HepG2 (cell line): ENCODE data around the gene VEZF1. TPM values are rescaled to one million over a fixed set of nuclear protein-coding genes. Genes with fewer than 3 reads are reported as not detected.
A peak's percentile ranks its signal among the peaks of the same experiment; 100 is the strongest.

Experiments used
- ATRX ChIP-seq: sonication (generic); formaldehyde crosslinking; IDR thresholded peaks from 2 replicates; pipeline ENCODE4 v1.4.0; 2020; ENCODE audit warnings: missing genetic modification reagents, borderline replicate concordance
- FOXK2 ChIP-seq: fragments of 450-650 bp; IDR thresholded peaks from 2 replicates; pipeline ENCODE4 v1.6.1; 2016
- KAT8 ChIP-seq: IDR thresholded peaks from 2 replicates; pipeline ENCODE4 v1.6.1; 2016; ENCODE audit warnings: missing genetic modification reagents, missing compliant biosample characterization
- NR0B2 ChIP-seq: sonication (generic); formaldehyde crosslinking; IDR thresholded peaks from 2 replicates; pipeline ENCODE4 v1.4.0; 2020; ENCODE audit warnings: mild to moderate bottlenecking, missing genetic modification reagents
- PCBP1 ChIP-seq: fragments of 200-400 bp; formaldehyde crosslinking; IDR thresholded peaks from 2 replicates; pipeline ENCODE4 v1.6.1; 2017; ENCODE audit warnings: mild to moderate bottlenecking, low read depth, low read length, borderline replicate concordance
- PLSCR1 ChIP-seq: sonication (generic); formaldehyde crosslinking; IDR thresholded peaks from 2 replicates; pipeline ENCODE4 v1.5.0; 2020; ENCODE audit warnings: missing genetic modification reagents, mild to moderate bottlenecking, borderline replicate concordance
- SKI ChIP-seq: fragments of 450-650 bp; IDR thresholded peaks from one replicate; pipeline ENCODE4 v1.6.1; 2018; ENCODE audit warnings: mild to moderate bottlenecking; ENCODE audit not compliant: partially characterized antibody
- SNAI1 ChIP-seq: sonication (generic); formaldehyde crosslinking; IDR thresholded peaks from 2 replicates; pipeline ENCODE4 v1.5.0; 2020; ENCODE audit warnings: mild to moderate bottlenecking, missing genetic modification reagents, borderline replicate concordance
- TEAD2 ChIP-seq: sonication (generic); formaldehyde crosslinking; IDR thresholded peaks from 2 replicates; pipeline ENCODE4 v1.9.0; 2021; ENCODE audit warnings: missing genetic modification reagents
- TRIM24 ChIP-seq: sonication (generic); formaldehyde crosslinking; IDR thresholded peaks from 2 replicates; pipeline ENCODE4 v1.8.0; 2022; ENCODE audit warnings: mild to moderate bottlenecking, missing genetic modification reagents
- ZFP1 ChIP-seq: IDR thresholded peaks from 2 replicates; pipeline ENCODE4 v1.6.1; 2016
- ZMYM2 ChIP-seq: sonication (generic); formaldehyde crosslinking; IDR thresholded peaks from 2 replicates; pipeline ENCODE4 v1.8.0; 2022; ENCODE audit warnings: mild to moderate bottlenecking, missing genetic modification reagents
- ZNF12 ChIP-seq: sonication (generic); formaldehyde crosslinking; IDR thresholded peaks from 2 replicates; pipeline ENCODE4 v1.5.0; 2020; ENCODE audit warnings: missing genetic modification reagents
- ZNF253 ChIP-seq: sonication (generic); formaldehyde crosslinking; IDR thresholded peaks from 2 replicates; pipeline ENCODE4 v1.8.0; 2022; ENCODE audit warnings: mild to moderate bottlenecking, missing genetic modification reagents, borderline replicate concordance
- ZNF280B ChIP-seq: sonication (generic); formaldehyde crosslinking; IDR thresholded peaks from 2 replicates; pipeline ENCODE4 v1.5.0; 2020; ENCODE audit warnings: missing genetic modification reagents, mild to moderate bottlenecking, borderline replicate concordance
- ZNF354B ChIP-seq: sonication (generic); formaldehyde crosslinking; IDR thresholded peaks from 2 replicates; pipeline ENCODE4 v1.8.0; 2022; ENCODE audit warnings: mild to moderate bottlenecking, missing genetic modification reagents
- ZNF446 ChIP-seq: sonication (generic); formaldehyde crosslinking; IDR thresholded peaks from 2 replicates; pipeline ENCODE4 v1.5.0; 2020; ENCODE audit warnings: mild to moderate bottlenecking, missing genetic modification reagents
- ZNF790 ChIP-seq: sonication (generic); formaldehyde crosslinking; IDR thresholded peaks from 2 replicates; pipeline ENCODE4 v1.8.0; 2022; ENCODE audit warnings: missing genetic modification reagents, mild to moderate bottlenecking, borderline replicate concordance
- polyA plus RNA-seq, 8 experiments: library from polyadenylated mRNA; depleted of rRNA in 3 of 8; stranded (reverse) in 7 of 8; unstranded in 1 of 8; fragments of >200 nt; fragmentation: Illumina TruSeq in 4 of 8; extraction: Trizol in 4 of 8; gene quantifications; 2 replicates each; pipeline versions ENCODE4 v1.2.1 to v1.2.3, GENCODE V29; 2011 to 2016; ENCODE audit warnings: low read depth in 4 of 8, missing spikeins in 1 of 8, mixed read lengths in 1 of 8; ENCODE audit not compliant: insufficient read depth in 1 of 8
- total RNA-seq, 5 experiments: library from RNA; depleted of rRNA; stranded (reverse); fragments of >200 nt; fragmentation: Illumina TruSeq; extraction: Trizol; gene quantifications; 2 replicates each; pipeline ENCODE4 v1.2.3, GENCODE V29; 2016; ENCODE audit warnings: low read depth in 1 of 5
- TF ChIP-seq, protein P1 (sequence below): sonication (generic); formaldehyde crosslinking; IDR thresholded peaks from 2 replicates; pipeline ENCODE4 v1.8.0; 2022; ENCODE audit warnings: missing genetic modification reagents, mild to moderate bottlenecking, borderline replicate concordance
- TF ChIP-seq, protein P2 (sequence below): sonication (generic); formaldehyde crosslinking; IDR thresholded peaks from 2 replicates; pipeline ENCODE4 v1.4.0; 2020; ENCODE audit warnings: missing genetic modification reagents; ENCODE audit errors: not compliant biosample characterization
- TF ChIP-seq, protein P3 (sequence below): sonication (generic); formaldehyde crosslinking; IDR thresholded peaks from 2 replicates; pipeline ENCODE4 v1.4.0; 2020; ENCODE audit warnings: missing genetic modification reagents

Gene VEZF1
- total and polyA plus RNA-seq, 2 of the 13 experiments (the other 11 are each of a cell fraction or from before 2014, with no cell fraction given) = 45.9 to 49.7 TPM

DNA sequence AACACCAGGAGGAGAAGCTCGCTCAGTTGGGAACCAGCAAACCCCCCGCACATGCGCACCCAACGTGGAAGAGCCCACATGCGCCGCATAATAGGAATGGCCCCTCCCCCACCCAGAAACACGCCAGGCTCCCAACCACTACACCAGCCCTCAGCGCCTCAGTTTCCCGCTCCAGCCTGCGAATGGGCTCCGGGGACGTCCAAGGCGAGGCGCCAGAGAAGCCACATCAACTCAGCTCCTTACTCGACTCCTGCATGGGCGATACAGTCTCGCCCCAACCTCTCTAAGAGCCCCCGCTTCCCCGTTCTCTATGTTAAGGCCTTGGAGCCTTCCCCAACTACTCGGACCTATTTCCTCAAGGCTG, 18.5 kb upstream of the VEZF1 start (continued):
- TF ChIP-seq, protein P1, sequence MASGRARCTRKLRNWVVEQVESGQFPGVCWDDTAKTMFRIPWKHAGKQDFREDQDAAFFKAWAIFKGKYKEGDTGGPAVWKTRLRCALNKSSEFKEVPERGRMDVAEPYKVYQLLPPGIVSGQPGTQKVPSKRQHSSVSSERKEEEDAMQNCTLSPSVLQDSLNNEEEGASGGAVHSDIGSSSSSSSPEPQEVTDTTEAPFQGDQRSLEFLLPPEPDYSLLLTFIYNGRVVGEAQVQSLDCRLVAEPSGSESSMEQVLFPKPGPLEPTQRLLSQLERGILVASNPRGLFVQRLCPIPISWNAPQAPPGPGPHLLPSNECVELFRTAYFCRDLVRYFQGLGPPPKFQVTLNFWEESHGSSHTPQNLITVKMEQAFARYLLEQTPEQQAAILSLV (CRISPR knock-in tag) = no peak
- no peak for TF ChIP-seq SKI
- no peak for TF ChIP-seq ZNF253 (CRISPR knock-in tag)
- no peak for TF ChIP-seq PCBP1
- TF ChIP-seq, protein P2, sequence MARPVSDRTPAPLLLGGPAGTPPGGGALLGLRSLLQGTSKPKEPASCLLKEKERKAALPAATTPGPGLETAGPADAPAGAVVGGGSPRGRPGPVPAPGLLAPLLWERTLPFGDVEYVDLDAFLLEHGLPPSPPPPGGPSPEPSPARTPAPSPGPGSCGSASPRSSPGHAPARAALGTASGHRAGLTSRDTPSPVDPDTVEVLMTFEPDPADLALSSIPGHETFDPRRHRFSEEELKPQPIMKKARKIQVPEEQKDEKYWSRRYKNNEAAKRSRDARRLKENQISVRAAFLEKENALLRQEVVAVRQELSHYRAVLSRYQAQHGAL = no peak
- TF ChIP-seq ZMYM2 (CRISPR knock-in tag) = no peak
- TF ChIP-seq NR0B2 (CRISPR knock-in tag) = no peak
- no peak for TF ChIP-seq TEAD2
- TF ChIP-seq ATRX (CRISPR knock-in tag) = no peak
- TF ChIP-seq ZNF446 (CRISPR knock-in tag) = peak; percentile 50; the same call in 1 of the 2 replicates
- 0 out of 2 replicates have a peak, but pooled peaks have one; percentile 69 for TF ChIP-seq ZNF354B
- TF ChIP-seq TRIM24 (CRISPR knock-in tag) = no peak
- no peak for TF ChIP-seq ZNF12 (CRISPR knock-in tag)
- TF ChIP-seq KAT8 (CRISPR knock-in tag) = no peak
- no peak for TF ChIP-seq FOXK2
- no peak for TF ChIP-seq ZFP1
- no peak for TF ChIP-seq ZNF790 (CRISPR knock-in tag)
- TF ChIP-seq PLSCR1 (CRISPR knock-in tag) = 0 out of 2 replicates have a peak, but pooled peaks have one; percentile 85
- 0 out of 2 replicates have a peak, but pooled peaks have one; percentile 35 for TF ChIP-seq SNAI1 (CRISPR knock-in tag)
- TF ChIP-seq ZNF280B = no peak
- TF ChIP-seq, protein P3, sequence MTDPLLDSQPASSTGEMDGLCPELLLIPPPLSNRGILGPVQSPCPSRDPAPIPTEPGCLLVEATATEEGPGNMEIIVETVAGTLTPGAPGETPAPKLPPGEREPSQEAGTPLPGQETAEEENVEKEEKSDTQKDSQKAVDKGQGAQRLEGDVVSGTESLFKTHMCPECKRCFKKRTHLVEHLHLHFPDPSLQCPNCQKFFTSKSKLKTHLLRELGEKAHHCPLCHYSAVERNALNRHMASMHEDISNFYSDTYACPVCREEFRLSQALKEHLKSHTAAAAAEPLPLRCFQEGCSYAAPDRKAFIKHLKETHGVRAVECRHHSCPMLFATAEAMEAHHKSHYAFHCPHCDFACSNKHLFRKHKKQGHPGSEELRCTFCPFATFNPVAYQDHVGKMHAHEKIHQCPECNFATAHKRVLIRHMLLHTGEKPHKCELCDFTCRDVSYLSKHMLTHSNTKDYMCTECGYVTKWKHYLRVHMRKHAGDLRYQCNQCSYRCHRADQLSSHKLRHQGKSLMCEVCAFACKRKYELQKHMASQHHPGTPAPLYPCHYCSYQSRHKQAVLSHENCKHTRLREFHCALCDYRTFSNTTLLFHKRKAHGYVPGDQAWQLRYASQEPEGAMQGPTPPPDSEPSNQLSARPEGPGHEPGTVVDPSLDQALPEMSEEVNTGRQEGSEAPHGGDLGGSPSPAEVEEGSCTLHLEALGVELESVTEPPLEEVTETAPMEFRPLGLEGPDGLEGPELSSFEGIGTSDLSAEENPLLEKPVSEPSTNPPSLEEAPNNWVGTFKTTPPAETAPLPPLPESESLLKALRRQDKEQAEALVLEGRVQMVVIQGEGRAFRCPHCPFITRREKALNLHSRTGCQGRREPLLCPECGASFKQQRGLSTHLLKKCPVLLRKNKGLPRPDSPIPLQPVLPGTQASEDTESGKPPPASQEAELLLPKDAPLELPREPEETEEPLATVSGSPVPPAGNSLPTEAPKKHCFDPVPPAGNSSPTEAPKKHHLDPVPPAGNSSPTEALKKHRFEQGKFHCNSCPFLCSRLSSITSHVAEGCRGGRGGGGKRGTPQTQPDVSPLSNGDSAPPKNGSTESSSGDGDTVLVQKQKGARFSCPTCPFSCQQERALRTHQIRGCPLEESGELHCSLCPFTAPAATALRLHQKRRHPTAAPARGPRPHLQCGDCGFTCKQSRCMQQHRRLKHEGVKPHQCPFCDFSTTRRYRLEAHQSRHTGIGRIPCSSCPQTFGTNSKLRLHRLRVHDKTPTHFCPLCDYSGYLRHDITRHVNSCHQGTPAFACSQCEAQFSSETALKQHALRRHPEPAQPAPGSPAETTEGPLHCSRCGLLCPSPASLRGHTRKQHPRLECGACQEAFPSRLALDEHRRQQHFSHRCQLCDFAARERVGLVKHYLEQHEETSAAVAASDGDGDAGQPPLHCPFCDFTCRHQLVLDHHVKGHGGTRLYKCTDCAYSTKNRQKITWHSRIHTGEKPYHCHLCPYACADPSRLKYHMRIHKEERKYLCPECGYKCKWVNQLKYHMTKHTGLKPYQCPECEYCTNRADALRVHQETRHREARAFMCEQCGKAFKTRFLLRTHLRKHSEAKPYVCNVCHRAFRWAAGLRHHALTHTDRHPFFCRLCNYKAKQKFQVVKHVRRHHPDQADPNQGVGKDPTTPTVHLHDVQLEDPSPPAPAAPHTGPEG (CRISPR knock-in tag) = no peak
